Muscle of arm (tissue), 12 donors: Measurements from ENCODE around the gene CYP3A7. TPM values are rescaled to one million over a fixed set of nuclear protein-coding genes. Genes with fewer than 3 reads are reported as not detected.
"Not testable (repeated sequence)": the region's sequence is repeated elsewhere in the genome, so short reads cannot be mapped to it uniquely, and the experiment has no call there.

Source experiments
- DNase-seq: peaks from one replicate; pipeline ENCODE4 v3.0.0-alpha.2; 2013
- polyA plus RNA-seq, 12 donors: library from polyadenylated mRNA; unstranded; fragments of 120-200 nt; gene quantifications; one replicate each; pipeline ENCODE4 v1.2.1, GENCODE V29; 2013; ENCODE audit not compliant: insufficient read length in 12 of 12

The CYP3A7 gene
- polyA plus RNA-seq, 12 donors, result 0.24 to 9.4 (median 0.95) TPM; not detected in 3

DNA sequence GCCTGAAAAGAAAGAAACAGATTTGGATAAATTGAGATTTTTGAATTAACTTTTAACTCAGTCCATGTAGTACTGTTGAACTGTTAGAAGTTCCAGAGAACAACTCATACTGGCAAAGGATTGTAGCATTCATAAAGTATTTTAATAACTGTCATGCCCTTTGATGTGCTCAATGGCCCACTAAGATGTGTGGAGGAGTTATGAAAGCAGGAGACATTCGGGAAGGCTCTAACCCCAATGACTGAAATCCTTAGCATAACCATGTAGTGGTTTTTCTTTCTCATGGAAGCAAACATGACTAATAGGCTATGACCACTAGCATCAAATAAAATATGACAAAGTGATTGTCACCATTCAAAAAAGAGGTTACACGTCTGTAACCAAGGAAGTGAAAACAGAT, 25.7 kb downstream of the CYP3A7 start:
- no peak for DNase-seq

DNA sequence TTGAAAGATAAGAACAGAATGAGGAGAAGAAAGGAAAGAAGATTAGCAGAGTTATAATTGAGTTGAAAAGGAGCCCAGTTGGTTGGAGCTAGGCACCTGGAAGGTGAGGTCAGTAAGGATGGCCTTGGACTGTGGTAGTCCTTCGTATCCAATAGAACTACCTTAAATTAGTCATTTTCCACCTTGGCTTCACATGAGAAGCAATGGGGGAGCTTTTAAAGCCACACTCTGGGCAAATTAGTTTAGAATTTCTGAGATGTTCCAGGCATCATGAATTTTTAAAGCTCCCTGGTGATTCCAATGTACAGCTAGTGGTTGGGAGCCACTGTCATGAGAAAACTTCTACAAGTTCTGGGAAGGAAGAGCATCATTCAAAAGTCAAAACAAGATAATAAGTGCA, 27.9 kb downstream of the CYP3A7 start:
- DNase-seq, result no peak

DNA sequence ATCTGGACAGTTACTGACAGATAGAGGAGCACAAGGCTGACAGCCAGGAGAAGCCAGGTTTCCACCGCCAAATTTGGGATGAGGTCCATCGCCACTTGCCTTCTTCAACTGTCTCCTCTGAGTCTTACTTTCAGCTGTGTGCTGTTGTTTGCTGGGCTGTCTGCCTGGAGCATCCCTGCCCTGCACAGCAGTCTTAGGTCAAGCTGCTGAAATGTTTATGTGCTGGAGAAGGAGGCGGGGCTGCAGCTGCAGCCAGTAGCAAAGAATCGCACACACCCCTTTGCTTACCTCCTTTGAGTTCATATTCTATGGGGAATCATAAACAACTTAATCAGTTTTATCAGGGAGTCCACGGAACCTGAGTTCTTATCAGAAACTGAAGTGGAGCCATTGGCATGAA, 35.0 kb downstream of the CYP3A7 start:
- no peak for DNase-seq

DNA sequence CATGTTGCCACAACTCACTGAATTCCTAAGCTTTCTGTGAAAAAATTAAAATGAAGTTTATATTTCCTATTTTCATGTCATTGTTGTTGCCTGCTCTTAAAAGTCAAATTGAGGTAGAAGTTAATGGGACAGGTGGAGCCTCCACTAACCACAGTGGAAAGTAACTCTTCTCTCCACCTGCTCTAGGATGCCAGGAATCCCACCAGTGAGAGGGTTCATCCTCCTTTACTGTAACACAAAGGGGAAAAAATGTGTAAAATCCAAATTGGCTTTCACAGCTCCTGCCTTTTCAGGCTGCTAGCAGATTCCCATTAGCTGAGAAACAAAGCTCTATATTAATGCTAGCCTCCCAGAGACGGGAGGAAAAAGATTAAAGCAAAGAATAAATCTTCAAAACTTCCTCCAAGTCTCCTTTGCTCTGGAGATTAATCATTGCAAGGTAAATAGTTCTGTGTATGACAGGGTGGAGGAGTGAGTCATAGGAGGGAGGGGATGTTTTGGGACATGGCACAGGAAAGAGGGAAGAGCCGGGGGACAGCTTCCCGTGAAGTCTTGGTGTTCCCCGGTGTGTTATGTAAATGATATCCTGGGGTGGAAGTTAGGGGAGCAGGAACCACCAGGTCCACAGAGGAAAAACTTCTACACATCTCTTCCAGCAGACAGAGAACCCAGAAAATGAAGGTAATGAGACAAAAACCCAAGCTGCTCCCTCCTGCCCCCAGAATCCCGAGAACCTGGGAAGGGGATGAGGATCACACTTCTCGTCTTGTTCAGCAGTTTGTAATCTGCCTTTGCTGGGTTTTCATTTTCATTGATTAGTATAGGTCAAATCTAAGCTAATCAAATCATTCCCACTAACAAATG, 35.9 kb downstream of the CYP3A7 start:
- not testable (repeated sequence) for DNase-seq

DNA sequence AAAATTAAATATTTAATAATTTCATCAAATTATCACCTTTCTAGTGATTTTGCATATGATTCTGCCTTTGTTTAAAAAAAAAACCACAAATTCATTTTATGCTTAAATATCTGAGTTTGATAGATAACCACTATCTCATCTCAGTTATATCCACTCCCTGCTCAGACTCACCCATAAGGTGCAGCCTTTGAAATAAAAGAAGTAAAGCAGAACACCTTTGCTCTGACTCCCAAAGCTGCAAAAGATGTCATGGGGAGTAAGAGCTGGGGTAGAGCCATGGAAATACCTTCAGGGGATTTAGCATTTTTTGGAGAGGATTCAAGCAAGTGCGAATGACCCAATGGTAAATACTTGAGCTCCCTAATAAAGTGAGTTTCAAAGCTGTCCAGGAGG, 40.1 kb downstream of the CYP3A7 start:
- DNase-seq, result no peak

DNA sequence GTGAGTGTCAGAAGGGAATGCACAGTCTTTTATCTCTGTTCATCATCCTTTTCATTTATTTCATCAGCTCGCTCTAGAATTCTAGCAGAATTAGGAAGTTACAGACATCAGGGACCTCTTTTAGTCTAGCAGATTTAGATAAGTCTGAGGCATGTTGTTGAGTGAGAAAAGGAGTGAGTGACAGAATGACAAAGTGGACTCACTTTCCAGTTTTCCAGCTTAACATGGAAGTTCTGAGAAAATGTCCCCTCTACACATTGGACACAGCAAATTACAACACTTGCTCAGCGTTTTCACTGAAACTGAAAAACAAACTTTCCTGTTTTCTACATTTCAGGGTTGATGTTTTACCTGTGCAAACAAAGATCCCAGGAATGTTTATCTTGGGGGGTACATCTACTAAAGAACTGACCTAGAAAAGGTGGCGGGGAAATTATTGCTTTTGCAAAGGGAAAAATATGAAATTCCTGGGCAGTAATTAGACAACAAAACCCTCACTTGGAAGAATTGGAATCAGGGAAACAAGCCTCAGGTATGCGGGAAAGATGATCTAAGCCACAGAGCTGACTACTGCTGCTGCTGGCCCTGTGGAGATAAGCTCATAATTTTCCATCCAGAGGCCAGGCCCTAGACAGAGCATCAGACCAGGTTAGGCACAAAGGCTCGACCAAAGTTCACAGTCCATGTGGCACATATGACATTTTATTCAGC, 40.6 kb downstream of the CYP3A7 start:
- DNase-seq, result no peak

DNA sequence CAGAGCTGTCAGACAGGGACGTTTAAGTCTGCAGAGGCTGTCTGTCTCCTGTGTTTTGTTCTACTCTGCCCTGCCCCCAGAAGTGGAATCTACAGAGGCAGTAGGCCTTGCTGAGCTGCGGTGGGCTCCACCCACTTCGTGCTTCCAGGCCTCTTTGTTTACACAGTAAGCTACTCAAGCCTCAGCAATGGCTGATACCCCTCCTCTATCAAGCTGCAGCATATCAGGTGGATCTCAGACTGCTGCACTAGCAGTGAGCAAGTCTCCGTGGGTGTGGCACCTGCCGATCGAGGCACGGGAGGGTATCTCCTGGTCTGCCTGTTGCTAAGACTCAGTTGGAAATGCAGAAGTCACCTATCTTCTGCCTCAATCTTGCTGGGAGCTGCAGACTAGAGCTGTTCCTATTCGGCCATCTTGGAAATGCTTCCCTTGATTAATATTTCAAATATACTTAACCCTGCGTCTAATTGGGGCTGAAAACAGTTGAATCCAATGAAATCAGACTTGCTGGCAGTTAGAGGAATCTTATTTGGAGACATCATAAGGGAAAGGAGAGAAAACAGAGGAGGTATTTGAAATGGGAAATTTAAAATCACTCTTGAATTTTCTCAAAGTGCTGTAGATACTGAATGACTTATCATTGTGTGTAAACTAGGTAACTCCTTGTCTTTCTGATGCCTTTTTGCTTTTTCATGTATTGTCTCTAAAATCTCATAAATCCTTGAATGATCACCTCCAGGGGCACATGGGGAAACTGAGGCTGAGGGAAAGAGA, 41.4 kb downstream of the CYP3A7 start:
- DNase-seq, result no peak

DNA sequence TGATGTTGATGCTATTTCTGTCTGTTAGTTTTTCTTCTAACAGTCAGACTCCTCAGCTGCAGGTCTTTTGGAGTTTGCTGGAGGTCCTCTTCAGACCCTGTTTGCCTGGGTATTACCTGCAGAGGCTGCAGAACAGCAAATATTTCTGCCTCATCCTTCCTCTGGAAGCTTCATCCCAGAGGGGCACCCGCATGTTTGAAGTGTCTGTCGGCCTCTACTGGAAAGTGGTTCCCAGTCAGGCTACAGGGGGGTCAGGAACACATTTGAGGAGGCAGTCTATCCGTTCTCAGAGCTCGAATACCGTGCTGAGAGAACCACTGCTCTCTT, 41.9 kb downstream of the CYP3A7 start:
- no peak for DNase-seq

DNA sequence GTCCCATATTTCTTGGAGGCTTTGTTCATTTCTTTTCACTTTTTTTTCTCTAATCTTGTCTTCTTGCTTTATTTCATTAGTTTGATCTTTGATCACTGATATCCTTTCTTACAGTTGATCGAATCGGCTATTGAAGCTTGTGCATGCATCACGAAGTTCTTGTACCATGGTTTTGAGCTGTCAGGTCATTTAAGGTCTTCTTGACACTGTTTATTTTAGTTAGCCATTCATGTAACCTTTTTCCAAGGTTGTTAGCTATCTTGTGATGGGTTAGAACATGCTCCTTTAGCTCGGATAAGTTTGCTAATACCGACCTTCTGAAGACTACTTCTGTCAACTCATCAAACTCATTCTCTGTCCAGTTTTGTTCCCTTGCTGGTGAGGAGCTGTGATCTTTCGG, 42.4 kb downstream of the CYP3A7 start:
- DNase-seq, result not testable (repeated sequence)

DNA sequence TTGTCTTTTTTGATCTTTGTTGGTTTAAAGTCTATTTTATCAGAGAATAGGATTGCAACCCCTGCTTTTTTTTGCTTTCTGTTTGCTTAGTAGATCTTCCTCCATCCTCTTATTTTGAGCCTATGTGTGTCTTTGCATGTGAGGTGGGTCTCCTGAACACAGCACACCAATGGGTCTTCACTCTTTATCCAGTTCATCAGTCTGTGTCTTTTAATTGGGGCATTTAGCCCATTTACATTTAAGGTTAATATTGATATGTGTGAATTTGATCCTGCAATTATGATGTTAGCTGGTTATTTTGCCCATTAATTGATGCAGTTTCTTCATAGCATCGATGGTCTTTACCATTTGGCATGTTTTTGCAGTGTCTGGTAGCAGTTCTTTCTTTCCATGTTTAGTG, 43.3 kb downstream of the CYP3A7 start:
- not testable (repeated sequence) for DNase-seq

DNA sequence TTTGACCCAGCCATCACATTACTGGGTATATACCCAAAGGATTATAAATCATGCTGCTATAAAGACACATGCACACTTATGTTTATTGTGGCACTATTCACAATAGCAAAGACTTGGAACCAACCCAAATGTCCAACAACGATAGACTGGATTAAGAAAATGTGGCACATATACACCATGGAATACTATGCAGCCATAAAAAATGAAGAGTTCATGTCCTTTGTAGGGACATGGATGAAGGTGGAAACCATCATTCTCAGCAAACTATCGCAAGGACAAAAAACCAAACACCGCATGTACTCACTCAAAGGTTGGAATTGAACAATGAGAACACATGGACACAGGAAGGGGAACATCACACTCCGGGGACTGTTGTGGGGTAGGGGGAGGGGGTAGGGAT, 44.1 kb downstream of the CYP3A7 start:
- DNase-seq, result not testable (repeated sequence)

DNA sequence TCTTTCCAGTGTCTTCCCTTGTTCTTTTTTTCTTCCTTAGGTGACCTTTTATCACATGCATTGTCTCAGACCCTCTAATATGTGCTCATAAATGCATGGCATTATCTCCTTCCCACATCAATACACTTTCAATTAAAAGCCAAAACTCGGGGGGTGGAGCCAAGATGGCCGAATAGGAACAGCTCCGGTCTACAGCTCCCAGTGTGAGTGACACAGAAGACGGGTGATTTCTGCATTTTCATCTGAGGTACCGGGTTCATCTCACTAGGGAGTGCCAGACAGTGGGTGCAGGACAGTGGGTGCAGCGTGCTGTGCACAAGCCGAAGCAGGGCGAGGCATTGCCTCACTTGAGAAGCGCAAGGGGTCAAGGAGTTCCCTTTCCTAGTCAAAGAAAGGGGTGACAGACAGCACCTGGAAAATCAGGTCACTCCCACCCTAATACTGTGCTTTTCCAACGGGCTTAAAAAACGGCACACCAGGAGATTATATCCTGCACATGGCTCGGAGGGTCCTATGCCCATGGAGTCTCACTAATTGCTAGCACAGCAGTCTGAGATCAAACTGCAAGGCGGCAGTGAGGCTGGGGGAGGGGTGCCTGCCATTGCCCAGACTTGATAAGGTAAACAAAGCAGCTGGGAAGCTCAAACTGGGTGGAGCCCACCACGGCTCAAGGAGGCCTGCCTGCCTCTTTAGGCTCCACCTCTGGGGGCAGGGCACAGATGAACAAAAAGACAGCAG, 49.0 kb downstream of the CYP3A7 start:
- not testable (repeated sequence) for DNase-seq

DNA sequence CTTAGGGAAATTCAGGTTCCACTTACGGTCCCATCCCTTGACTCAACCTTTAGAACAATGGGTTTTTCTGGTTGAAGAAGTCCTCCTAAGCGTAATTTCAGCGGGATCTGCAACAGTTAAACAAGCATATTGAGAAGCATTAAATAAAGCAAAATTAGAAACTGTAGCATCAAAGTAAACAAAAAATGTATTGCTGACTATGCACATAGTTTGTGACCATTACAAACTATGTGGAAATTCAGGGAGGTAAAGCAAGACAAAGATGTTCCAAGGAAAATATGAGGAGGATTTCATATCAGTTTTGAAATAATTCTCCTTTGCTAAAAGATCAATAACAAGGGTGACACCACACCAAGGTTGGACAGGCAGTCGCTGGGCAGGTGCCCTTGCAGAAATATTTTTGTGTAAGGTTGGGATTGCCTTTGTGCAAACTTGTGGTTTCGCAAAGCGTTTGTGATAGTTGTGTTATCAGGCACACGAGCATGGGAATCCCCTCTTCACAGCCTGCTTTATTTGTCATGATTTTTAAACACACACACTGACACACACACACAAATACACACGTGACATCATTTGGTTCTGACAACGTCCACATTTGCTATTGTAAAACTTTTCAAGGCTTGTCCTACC, 49.8 kb downstream of the CYP3A7 start:
- no peak for DNase-seq

DNA sequence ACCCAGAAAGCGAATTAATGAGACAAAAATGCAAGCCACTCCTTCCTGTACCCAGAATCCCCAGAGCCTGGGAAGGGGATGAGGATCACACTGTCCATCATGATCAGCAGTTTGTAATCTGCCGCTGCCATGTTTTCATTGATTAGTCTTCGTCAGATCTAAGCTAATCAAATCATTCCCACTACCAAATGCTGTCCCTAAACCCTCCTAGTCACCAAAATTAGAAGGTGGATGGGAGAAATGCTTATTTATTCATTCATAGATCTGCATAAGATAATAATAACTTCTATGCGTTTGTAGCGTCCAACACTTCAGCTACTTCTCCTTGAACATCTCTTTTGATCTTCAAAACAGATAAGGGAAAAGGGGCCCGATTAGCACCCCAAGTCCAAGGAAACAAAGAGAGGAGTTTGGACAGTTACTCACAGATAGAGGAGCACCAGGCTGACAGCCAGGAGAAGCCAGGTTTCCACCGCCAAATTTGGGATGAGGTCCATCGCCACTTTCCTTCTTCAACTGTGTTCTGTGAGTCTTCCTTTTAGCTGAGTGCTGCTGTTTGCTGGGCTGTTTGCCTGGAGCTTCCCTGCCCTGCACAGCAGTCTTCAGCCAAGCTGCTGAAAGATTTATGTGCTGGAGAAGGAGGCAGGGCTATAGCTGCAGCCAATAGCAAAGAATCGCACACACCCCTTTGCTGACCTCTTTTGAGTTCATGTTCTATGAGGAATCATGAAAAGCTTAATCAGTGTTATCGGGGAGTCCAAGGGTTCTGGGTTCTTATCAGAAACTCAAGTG, 55.4 kb downstream of the CYP3A7 start, which contains the start of gene CYP3A5:
TSS of gene CYP3A5 (minus strand) at position 597 of the 792 bp plus-strand sequence. CDS start at position 497, 100 bp downstream.
- DNase-seq, result peak; percentile 33

DNA sequence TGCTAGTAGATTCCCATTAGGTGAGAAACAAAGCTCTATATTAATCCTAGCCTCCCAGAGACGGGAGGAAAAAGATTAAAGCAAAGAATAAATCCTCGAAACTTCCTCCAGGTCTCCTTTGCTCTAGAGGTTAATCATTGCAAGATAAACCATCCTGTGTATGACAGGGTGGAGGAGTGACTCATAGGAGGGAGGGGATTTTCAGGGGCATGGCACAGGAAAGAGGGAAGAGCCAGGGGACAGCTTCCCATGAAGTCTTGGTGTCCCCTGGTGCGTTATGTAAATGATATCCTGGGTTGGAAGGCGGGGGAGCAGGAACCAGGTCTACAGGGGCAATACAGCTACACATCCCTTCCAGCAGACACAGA, 56.0 kb downstream of the CYP3A7 start:
- no peak for DNase-seq

DNA sequence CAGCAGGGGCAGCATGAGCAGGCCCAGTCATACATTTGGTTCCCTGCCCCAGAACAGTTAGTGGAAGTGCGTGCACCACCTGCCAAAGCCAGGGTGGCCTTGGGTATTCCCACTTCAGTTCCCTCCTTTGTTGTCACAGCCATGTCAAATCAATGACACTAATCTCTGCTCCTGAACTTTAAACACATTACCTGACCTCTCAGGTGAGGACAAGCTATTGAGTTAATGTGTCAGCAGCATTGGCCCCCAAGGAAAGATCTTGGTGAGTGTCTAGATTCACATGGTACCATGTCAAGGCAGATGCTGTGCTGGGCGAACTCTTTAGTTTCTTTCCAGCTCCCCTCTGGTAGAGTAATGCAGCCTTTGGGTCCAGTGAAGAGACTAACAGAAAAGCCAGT, 57.3 kb downstream of the CYP3A7 start:
- no peak for DNase-seq

DNA sequence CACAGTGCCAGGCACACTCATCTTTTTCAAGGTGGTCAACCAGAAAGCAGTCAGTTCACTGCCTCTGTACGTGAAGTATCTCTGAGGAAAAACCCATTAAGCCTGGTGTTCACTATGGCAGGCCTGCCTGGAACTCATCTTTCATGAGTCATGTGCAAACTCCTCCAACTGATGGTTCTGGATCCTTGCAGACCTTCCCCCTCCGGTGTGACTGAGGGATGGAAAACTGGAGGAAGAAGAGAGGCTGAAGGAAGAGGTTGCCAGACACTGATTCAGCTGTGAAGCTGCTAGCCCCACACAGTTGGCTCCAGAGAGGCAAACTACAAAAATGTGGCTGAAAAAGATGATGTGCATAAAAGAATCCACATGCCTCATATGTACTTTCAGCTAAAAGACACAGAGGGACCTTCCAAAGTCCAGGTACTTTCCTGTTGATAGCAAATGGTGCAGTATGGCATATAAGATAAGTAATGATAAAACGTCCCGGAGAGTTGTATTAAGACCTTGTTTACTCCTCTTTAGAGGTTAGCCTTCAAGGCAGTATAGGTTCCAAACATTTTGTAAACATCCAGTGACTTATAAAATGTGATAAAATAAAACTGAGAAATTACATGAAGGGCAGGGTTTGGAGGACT, 57.9 kb downstream of the CYP3A7 start:
- DNase-seq, result no peak

DNA sequence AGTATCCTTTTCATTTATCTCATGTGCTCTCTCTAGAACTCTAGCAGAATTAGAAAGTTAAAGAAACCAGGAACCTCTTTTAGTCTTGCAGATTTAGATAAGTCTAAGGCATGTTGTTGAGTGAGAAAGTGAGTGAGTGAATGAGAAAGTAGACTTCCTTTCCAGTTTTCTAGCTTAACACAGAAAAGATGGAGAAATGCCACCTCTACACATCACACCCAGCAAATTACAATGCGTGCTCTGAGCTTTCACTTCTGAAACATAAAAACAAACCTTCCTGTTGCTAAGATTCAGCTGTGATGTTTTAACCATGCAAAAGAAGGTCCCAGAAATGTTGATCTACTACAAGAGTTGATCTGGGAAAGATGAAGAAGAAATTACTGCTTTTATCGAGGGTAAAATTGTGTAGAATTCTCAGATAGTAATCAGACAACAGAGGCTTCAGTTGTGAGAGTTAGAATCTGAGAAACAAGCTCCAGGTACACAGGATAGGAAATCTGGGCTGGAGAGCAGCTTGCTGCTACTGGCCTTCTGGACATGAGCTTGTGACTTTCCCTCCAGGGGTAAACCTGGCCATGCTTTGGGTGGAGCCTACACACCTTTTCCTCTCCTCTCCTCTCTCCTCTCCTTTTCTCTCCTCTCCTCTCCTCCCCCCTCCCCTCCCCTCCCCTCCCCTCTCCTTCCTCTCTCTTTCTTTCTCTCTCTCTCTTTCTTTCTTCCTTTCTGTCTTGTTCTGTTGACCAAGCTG, 59.8 kb downstream of the CYP3A7 start:
- no peak for DNase-seq

DNA sequence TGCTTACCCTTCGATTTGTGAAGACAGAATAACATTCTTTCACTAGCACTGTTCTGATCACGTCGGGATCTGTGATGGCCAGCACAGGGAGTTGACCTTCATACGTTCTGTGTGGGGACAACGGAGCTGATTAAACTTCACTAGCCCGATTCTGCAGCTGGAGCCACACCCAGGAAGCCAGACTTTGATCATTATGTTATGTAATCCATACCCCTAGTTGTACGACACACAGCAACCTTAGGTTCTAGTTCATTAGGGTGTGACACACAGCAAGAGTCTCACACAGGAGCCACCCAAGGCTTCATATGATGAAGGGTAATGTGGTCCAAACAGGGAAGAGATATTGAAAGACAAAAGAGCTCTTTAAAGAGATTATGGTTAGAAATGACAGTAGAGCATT, 62.4 kb downstream of the CYP3A7 start:
- DNase-seq, result no peak
